ENCODE results near the gene WNT3A. TPM values are rescaled to one million over a fixed set of nuclear protein-coding genes. Genes with fewer than 3 reads are reported as not detected.

WNT3A gene
- total RNA-seq, 2 experiments from 2014 or later: not detected

DNA sequence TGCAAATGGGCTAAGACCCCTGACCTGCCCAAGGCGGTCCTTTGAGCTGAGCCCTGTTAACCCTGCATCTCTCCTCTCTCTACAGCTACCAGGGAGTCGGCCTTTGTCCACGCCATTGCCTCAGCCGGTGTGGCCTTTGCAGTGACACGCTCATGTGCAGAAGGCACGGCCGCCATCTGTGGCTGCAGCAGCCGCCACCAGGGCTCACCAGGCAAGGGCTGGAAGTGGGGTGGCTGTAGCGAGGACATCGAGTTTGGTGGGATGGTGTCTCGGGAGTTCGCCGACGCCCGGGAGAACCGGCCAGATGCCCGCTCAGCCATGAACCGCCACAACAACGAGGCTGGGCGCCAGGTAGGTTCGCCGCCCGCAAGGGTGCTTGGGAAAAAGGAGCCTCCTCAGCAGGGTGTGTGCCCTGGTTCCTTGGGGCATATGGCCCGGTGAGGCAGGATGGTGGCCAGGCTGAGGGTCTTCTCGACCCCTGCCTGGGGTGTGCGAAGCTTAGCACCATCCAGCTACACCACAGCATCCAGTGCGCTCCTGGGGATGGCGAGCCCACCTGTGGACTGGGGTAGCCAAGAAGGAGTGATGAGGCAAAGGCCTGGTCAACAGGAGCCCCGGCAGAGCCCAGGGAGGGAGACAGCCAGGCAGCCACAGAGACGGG is 43.9 kb downstream of the WNT3A start:
- Mint-ChIP-seq H3K27me3 (peaks cover 22% of the 10 kb centered on the region), H3K4me1 (no peaks in the 10 kb centered on the region), H3K36me3 (no peaks in the 10 kb centered on the region), H3K27ac (no peak overlapping the region), H3K9me3 (peaks cover 6% of the 10 kb centered on the region), H3K4me3 (no peak overlapping the region)
- POLR2A ChIA-PET: no interaction called here
- ATAC-seq (ENCODE audit: low read depth): no peak
- DNase-seq: no peak

GRCh38 chr1:228058172-228058948 is 51.6 kb downstream of the WNT3A start:
- peaks cover 1% of the 10 kb centered on the region for H3K4me1 Mint-ChIP-seq
- peaks cover 1% of the 10 kb centered on the region for H3K9me3 Mint-ChIP-seq
- POLR2A ChIA-PET: interaction anchor here (0.6 to 1.8 kb wide), 2 partner anchors 8 to 24 kb away, joined by 3 to 4 read pairs; partner anchors contain the start of gene ARF1
- H3K36me3 Mint-ChIP-seq: no peaks in the 10 kb centered on the region
- H3K27me3 Mint-ChIP-seq: peaks cover 53% of the 10 kb centered on the region
- ATAC-seq (ENCODE audit: low read depth) (no peak), DNase-seq (no peak)
- H3K27ac Mint-ChIP-seq: no peak overlapping the region
- peak overlapping the region; percentile 19 for H3K4me3 Mint-ChIP-seq

DNA sequence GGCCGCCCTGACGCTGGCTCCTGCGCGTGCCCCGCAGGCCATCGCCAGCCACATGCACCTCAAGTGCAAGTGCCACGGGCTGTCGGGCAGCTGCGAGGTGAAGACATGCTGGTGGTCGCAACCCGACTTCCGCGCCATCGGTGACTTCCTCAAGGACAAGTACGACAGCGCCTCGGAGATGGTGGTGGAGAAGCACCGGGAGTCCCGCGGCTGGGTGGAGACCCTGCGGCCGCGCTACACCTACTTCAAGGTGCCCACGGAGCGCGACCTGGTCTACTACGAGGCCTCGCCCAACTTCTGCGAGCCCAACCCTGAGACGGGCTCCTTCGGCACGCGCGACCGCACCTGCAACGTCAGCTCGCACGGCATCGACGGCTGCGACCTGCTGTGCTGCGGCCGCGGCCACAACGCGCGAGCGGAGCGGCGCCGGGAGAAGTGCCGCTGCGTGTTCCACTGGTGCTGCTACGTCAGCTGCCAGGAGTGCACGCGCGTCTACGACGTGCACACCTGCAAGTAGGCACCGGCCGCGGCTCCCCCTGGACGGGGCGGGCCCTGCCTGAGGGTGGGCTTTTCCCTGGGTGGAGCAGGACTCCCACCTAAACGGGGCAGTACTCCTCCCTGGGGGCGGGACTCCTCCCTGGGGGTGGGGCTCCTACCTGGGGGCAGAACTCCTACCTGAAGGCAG is 52.3 kb downstream of the WNT3A start:
- peaks cover 1% of the 10 kb centered on the region for H3K9me3 Mint-ChIP-seq
- peak overlapping the region; percentile 73 for H3K4me3 Mint-ChIP-seq
- H3K4me1 Mint-ChIP-seq: peaks cover 1% of the 10 kb centered on the region
- H3K27ac Mint-ChIP-seq: no peak overlapping the region
- POLR2A ChIA-PET: interaction anchor here (0.6 to 1.8 kb wide), 2 partner anchors 7 to 23 kb away, joined by 3 to 4 read pairs; partner anchors contain the start of gene ARF1
- DNase-seq: peak; percentile 68
- peak; percentile 43 for ATAC-seq (ENCODE audit: low read depth)
- H3K27me3 Mint-ChIP-seq: peaks cover 46% of the 10 kb centered on the region
- no peaks in the 10 kb centered on the region for H3K36me3 Mint-ChIP-seq

DNA sequence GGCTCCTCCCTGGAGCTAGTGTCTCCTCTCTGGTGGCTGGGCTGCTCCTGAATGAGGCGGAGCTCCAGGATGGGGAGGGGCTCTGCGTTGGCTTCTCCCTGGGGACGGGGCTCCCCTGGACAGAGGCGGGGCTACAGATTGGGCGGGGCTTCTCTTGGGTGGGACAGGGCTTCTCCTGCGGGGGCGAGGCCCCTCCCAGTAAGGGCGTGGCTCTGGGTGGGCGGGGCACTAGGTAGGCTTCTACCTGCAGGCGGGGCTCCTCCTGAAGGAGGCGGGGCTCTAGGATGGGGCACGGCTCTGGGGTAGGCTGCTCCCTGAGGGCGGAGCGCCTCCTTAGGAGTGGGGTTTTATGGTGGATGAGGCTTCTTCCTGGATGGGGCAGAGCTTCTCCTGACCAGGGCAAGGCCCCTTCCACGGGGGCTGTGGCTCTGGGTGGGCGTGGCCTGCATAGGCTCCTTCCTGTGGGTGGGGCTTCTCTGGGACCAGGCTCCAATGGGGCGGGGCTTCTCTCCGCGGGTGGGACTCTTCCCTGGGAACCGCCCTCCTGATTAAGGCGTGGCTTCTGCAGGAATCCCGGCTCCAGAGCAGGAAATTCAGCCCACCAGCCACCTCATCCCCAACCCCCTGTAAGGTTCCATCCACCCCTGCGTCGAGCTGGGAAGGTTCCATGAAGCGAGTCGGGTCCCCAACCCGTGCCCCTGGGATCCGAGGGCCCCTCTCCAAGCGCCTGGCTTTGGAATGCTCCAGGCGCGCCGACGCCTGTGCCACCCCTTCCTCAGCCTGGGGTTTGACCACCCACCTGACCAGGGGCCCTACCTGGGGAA is 53.0 kb downstream of the WNT3A start:
- DNase-seq (peak; percentile 83), ATAC-seq (ENCODE audit: low read depth) (peak; percentile 70)
- Mint-ChIP-seq H3K36me3 (no peaks in the 10 kb centered on the region), H3K27ac (peak overlapping the region; percentile 38), H3K4me1 (peaks cover 1% of the 10 kb centered on the region), H3K9me3 (no peaks in the 10 kb centered on the region), H3K27me3 (peaks cover 44% of the 10 kb centered on the region), H3K4me3 (peak overlapping the region; percentile 73)
- POLR2A ChIA-PET: interaction anchor here (0.8 to 1.8 kb wide), 2 partner anchors 22 to 23 kb away, joined by 3 to 4 read pairs; partner anchors contain the start of gene ARF1

DNA sequence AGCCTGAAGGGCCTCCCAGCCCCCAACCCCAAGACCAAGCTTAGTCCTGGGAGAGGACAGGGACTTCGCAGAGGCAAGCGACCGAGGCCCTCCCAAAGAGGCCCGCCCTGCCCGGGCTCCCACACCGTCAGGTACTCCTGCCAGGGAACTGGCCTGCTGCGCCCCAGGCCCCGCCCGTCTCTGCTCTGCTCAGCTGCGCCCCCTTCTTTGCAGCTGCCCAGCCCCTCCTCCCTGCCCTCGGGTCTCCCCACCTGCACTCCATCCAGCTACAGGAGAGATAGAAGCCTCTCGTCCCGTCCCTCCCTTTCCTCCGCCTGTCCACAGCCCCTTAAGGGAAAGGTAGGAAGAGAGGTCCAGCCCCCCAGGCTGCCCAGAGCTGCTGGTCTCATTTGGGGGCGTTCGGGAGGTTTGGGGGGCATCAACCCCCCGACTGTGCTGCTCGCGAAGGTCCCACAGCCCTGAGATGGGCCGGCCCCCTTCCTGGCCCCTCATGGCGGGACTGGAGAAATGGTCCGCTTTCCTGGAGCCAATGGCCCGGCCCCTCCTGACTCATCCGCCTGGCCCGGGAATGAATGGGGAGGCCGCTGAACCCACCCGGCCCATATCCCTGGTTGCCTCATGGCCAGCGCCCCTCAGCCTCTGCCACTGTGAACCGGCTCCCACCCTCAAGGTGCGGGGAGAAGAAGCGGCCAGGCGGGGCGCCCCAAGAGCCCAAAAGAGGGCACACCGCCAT is 53.8 kb downstream of the WNT3A start:
- Mint-ChIP-seq H3K27ac (no peak overlapping the region), H3K27me3 (peaks cover 41% of the 10 kb centered on the region), H3K4me3 (peak overlapping the region; percentile 73), H3K36me3 (no peaks in the 10 kb centered on the region), H3K9me3 (no peaks in the 10 kb centered on the region), H3K4me1 (peaks cover 1% of the 10 kb centered on the region)
- DNase-seq (no peak), ATAC-seq (ENCODE audit: low read depth) (no peak)
- POLR2A ChIA-PET: interaction anchor here (0.7 to 0.8 kb wide), 2 partner anchors 21 to 140 kb away, joined by 3 read pairs; no protein-coding TSS in a partner anchor

DNA sequence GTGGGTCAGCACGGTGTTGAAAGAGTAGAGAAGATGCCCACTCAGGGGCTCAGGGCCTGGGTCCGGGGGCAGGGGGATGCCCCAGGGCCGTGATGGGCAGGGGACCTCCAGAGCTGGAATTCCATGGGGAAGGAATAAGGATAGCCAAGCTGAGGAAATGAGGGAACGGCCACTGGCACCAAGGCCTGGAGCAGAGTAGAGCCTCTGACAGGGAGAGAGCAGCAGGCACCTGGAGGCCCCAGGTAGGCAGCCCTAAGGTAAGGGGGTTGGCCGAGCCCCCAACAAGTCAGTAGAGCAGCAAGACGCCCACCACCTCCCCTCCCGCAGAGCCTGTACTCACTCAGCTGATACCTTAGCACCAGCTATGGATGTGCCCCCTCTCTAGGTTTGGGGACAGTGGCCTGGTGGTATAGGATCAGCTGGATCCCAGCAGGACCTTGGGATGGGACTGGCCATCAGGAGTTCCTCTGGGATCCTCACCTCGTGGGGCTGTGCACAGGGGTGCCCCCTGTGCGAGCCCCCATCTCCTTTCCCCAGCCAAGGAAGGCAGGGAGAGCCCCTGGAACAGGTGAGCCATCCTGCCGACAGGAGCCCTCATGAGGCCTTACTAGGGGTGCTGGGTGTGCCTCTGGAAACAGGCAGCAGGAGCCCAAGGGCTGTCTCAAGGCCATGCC is 54.8 kb downstream of the WNT3A start:
- no peaks in the 10 kb centered on the region for H3K9me3 Mint-ChIP-seq
- POLR2A ChIA-PET: interaction anchor here (0.7 kb wide), 1 partner anchor 141 kb away, joined by 3 read pairs; no protein-coding TSS in a partner anchor
- DNase-seq (no peak), ATAC-seq (ENCODE audit: low read depth) (no peak)
- H3K4me1 Mint-ChIP-seq: peaks cover 1% of the 10 kb centered on the region
- peaks cover 33% of the 10 kb centered on the region for H3K27me3 Mint-ChIP-seq
- H3K27ac Mint-ChIP-seq: no peak overlapping the region
- H3K4me3 Mint-ChIP-seq: no peak overlapping the region
- H3K36me3 Mint-ChIP-seq: no peaks in the 10 kb centered on the region

- Mint-ChIP-seq H3K9me3 (no peaks in the 10 kb centered on the region), H3K27ac (no peak overlapping the region), H3K4me3 (no peak overlapping the region), H3K4me1 (peaks cover 3% of the 10 kb centered on the region), H3K27me3 (peaks cover 34% of the 10 kb centered on the region), H3K36me3 (no peaks in the 10 kb centered on the region)
- POLR2A ChIA-PET: no interaction called here
- DNase-seq (no peak), ATAC-seq (ENCODE audit: low read depth) (no peak)
Measured at GRCh38 chr1:228062085-228062791, 55.4 kb downstream of the WNT3A start.

GRCh38 chr1:228062812-228063211 is 56.0 kb downstream of the WNT3A start:
- DNase-seq: no peak
- Mint-ChIP-seq H3K9me3 (no peaks in the 10 kb centered on the region), H3K27ac (no peak overlapping the region), H3K27me3 (peaks cover 30% of the 10 kb centered on the region), H3K4me1 (peaks cover 3% of the 10 kb centered on the region), H3K4me3 (no peak overlapping the region), H3K36me3 (no peaks in the 10 kb centered on the region)
- no peak for ATAC-seq (ENCODE audit: low read depth)
- POLR2A ChIA-PET: no interaction called here

GRCh38 chr1:228063251-228064191 is 56.7 kb downstream of the WNT3A start:
- peaks cover 3% of the 10 kb centered on the region for H3K4me1 Mint-ChIP-seq
- POLR2A ChIA-PET: no interaction called here
- no peak for ATAC-seq (ENCODE audit: low read depth)
- DNase-seq: no peak
- no peak overlapping the region for H3K27ac Mint-ChIP-seq
- H3K4me3 Mint-ChIP-seq: no peak overlapping the region
- H3K27me3 Mint-ChIP-seq: peaks cover 23% of the 10 kb centered on the region
- H3K9me3 Mint-ChIP-seq: no peaks in the 10 kb centered on the region
- H3K36me3 Mint-ChIP-seq: no peaks in the 10 kb centered on the region

- H3K9me3 Mint-ChIP-seq: no peaks in the 10 kb centered on the region
- DNase-seq: no peak
- H3K4me1 Mint-ChIP-seq: peaks cover 3% of the 10 kb centered on the region
- ATAC-seq (ENCODE audit: low read depth): no peak
- H3K36me3 Mint-ChIP-seq: no peaks in the 10 kb centered on the region
- no peak overlapping the region for H3K27ac Mint-ChIP-seq
- H3K27me3 Mint-ChIP-seq: peaks cover 22% of the 10 kb centered on the region
- POLR2A ChIA-PET: no interaction called here
- H3K4me3 Mint-ChIP-seq: no peak overlapping the region
Measured at GRCh38 chr1:228064296-228064695, 57.5 kb downstream of the WNT3A start.
